BE2C (cell line): ENCODE results near the gene S100A9. TPM values are rescaled to one million over a fixed set of nuclear protein-coding genes. Genes with fewer than 3 reads are reported as not detected.
"Not testable (repeated sequence)": the region's sequence is repeated elsewhere in the genome, so short reads cannot be mapped to it uniquely, and the experiment has no call there.

ENCODE experiments used
- DNase-seq: peaks from one replicate; pipeline ENCODE4 v3.0.0-alpha.2; 2020
- H3K27me3 ChIP-seq: fragments of 250-450 bp; sonication (Bioruptor Pico); 2 replicates; pipeline ENCODE4 v1.5.1; 2020; ENCODE audit warnings: mild to moderate bottlenecking
- H3K36me3 ChIP-seq: fragments of 250-450 bp; sonication (Bioruptor Pico); 2 replicates; pipeline ENCODE4 v1.5.1; 2020; ENCODE audit warnings: mild to moderate bottlenecking
- H3K4me1 ChIP-seq: fragments of 250-450 bp; sonication (Bioruptor Pico); 2 replicates; pipeline ENCODE4 v1.5.1; 2020
- H3K4me3 ChIP-seq: 2 replicates; pipeline ENCODE4 v1.5.1; 2011; ENCODE audit warnings: low read depth, low read length
- H3K9me3 ChIP-seq: fragments of 250-450 bp; sonication (Bioruptor Pico); 2 replicates; pipeline ENCODE4 v1.5.1; 2020
- polyA plus RNA-seq: library from polyadenylated mRNA; unstranded; fragments of >200 nt; gene quantifications from one replicate; pipeline ENCODE4 v1.2.1, GENCODE V29; 2012; ENCODE audit warnings: low read depth, missing spikeins; ENCODE audit not compliant: insufficient read length, insufficient read depth
- TF ChIP-seq, protein P1 (sequence below): IDR thresholded peaks from 2 replicates; pipeline ENCODE4 v1.5.1; 2012; ENCODE audit warnings: mild to moderate bottlenecking, low read depth, low read length

The S100A9 gene
- polyA plus RNA-seq, result not detected

GRCh38 chr1:153357853-153358690 is at the start of gene S100A9:
S100A9 (plus strand) TSS chr1:153357854; CDS start chr1:153358284, 430 bp downstream.
- TF ChIP-seq, protein P1, sequence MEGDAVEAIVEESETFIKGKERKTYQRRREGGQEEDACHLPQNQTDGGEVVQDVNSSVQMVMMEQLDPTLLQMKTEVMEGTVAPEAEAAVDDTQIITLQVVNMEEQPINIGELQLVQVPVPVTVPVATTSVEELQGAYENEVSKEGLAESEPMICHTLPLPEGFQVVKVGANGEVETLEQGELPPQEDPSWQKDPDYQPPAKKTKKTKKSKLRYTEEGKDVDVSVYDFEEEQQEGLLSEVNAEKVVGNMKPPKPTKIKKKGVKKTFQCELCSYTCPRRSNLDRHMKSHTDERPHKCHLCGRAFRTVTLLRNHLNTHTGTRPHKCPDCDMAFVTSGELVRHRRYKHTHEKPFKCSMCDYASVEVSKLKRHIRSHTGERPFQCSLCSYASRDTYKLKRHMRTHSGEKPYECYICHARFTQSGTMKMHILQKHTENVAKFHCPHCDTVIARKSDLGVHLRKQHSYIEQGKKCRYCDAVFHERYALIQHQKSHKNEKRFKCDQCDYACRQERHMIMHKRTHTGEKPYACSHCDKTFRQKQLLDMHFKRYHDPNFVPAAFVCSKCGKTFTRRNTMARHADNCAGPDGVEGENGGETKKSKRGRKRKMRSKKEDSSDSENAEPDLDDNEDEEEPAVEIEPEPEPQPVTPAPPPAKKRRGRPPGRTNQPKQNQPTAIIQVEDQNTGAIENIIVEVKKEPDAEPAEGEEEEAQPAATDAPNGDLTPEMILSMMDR, result no peak

GRCh38 chr1:153308540-153308939 is 49.1 kb upstream of the S100A9 start:
- no peaks in the 10 kb centered on the region for H3K9me3 ChIP-seq
- no peak for DNase-seq
- H3K4me3 ChIP-seq, result no peak overlapping the region
- H3K4me1 ChIP-seq, result no peaks in the 10 kb centered on the region
- TF ChIP-seq, protein P1, result no peak
- no peaks in the 10 kb centered on the region for H3K36me3 ChIP-seq
- H3K27me3 ChIP-seq, result peaks cover 10% of the 10 kb centered on the region

More at GRCh38 chr1:153357853-153358690, at the start of gene S100A9:
- Histone ChIP-seq H3K4me3 (no peak within 1 kb of the TSS), H3K4me1 (no peaks in the 10 kb centered on the region), H3K36me3 (no peaks in the 10 kb centered on the region), H3K9me3 (no peaks in the 10 kb centered on the region), H3K27me3 (no peaks in the 10 kb centered on the region)
- DNase-seq, result no peak

GRCh38 chr1:153309441-153309840 is 48.2 kb upstream of the S100A9 start:
- TF ChIP-seq, protein P1, result no peak
- Histone ChIP-seq H3K27me3 (peaks cover 10% of the 10 kb centered on the region), H3K4me1 (no peaks in the 10 kb centered on the region), H3K4me3 (no peak overlapping the region), H3K9me3 (no peaks in the 10 kb centered on the region), H3K36me3 (no peaks in the 10 kb centered on the region)
- DNase-seq, result no peak

DNA sequence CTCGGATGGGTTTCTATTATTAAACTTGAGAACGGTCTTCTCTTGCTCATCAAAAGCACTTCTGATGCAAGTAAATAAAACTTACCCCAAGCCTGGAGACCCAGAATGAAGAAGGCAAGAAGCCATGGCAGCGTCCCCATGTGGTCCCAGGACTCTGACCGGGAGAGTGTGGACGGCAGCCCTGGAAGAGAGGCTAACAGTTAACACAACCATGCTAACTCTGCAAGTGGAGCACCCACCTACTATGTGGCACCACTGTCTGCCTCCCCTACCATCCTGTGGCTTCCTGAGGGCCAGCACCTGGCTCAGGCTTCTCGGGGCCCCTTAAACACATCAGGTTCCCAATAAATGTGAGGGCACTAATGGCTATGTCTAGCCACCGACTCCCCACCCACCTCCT is 47.1 kb upstream of the S100A9 start:
- H3K36me3 ChIP-seq, result no peaks in the 10 kb centered on the region
- H3K27me3 ChIP-seq, result peaks cover 10% of the 10 kb centered on the region

GRCh38 chr1:153312570-153313186 is 45.0 kb upstream of the S100A9 start, which contains the start of gene PGLYRP3:
PGLYRP3 (minus strand) TSS chr1:153312952; CDS start chr1:153310665, 2,287 bp downstream.
- H3K27me3 ChIP-seq, result peaks cover 4% of the 10 kb centered on the region
- H3K9me3 ChIP-seq, result no peaks in the 10 kb centered on the region
- TF ChIP-seq, protein P1, result no peak
- no peak within 1 kb of the TSS for H3K4me3 ChIP-seq
- no peaks in the 10 kb centered on the region for H3K36me3 ChIP-seq
- H3K4me1 ChIP-seq, result no peaks in the 10 kb centered on the region
- no peak for DNase-seq

More for the DNA sequence above, 47.1 kb upstream of the S100A9 start:
- Histone ChIP-seq H3K4me1 (no peaks in the 10 kb centered on the region), H3K4me3 (no peak overlapping the region), H3K9me3 (no peaks in the 10 kb centered on the region)
- TF ChIP-seq, protein P1, result no peak
- no peak for DNase-seq

- TF ChIP-seq, protein P1, result no peak
- Histone ChIP-seq H3K4me1 (no peaks in the 10 kb centered on the region), H3K4me3 (no peak overlapping the region), H3K9me3 (no peaks in the 10 kb centered on the region), H3K36me3 (no peaks in the 10 kb centered on the region), H3K27me3 (peaks cover 4% of the 10 kb centered on the region)
- DNase-seq, result no peak
These were observed 44.4 kb upstream of the S100A9 start for GRCh38 chr1:153313288-153313687.

GRCh38 chr1:153314388-153314787 is 43.3 kb upstream of the S100A9 start:
- not testable (repeated sequence) for DNase-seq, H3K36me3 ChIP-seq, H3K4me3 ChIP-seq, H3K27me3 ChIP-seq, H3K4me1 ChIP-seq, H3K9me3 ChIP-seq

DNA sequence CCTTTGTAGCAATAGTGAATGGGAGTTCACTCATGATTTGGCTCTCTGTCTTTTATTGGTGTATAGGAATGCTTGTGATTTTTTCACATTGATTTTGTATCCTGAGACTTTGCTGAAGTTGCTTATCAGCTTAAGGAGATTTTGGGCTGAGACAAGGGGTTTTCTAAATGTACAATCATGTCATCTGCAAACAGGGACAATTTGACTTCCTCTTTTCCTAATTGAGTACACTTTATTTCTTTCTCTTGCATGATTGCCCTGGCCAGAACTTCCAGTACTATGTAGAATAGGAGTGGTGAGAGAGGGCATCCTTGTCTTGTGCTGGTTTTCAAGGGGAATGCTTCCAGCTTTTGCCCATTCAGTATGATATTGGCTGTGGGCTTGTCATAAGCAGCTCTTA is 41.6 kb upstream of the S100A9 start:
- not testable (repeated sequence) for H3K36me3 ChIP-seq, H3K4me3 ChIP-seq, DNase-seq, H3K4me1 ChIP-seq, H3K27me3 ChIP-seq, H3K9me3 ChIP-seq

DNA sequence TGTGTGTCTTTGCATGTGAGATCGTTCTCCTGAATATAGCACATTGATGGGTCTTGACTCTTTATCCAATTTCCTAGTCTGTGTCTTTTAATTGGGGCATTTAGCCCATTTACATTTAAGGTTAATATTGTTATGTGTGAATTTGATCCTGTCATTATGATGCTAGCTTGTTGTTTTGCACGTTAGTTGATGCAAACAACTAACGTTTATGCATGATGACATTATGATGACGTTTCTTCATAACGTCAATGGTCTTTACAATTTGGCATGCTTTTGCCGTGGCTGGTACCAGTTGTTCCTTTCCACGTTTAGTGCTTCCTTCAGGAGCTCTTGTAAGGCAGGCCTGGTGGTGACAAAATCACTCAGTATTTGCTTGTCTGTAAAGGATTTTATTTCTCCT is 39.5 kb upstream of the S100A9 start:
- DNase-seq, H3K4me3 ChIP-seq, H3K36me3 ChIP-seq, H3K27me3 ChIP-seq, H3K9me3 ChIP-seq, H3K4me1 ChIP-seq: not testable (repeated sequence)
